ENCODE data around the gene RASSF1.

RASSF1 gene

GRCh38 chr3:50352781-50353180 is 12.1 kb upstream of the RASSF1 start:
- Histone ChIP-seq H3K4me1 (ENCODE audit: insufficient read depth, low read length, poor library complexity, severe bottlenecking) (peaks cover 53% of the 10 kb centered on the region), H3K4me3 (ENCODE audit: low read length, poor library complexity, severe bottlenecking) (no peak overlapping the region), H3K9ac (ENCODE audit: low read depth, low read length, poor library complexity, severe bottlenecking) (no peak overlapping the region), H4K20me1 (ENCODE audit: insufficient read depth, low read length, poor library complexity, severe bottlenecking) (peaks cover 33% of the 10 kb centered on the region), H3K36me3 (ENCODE audit: insufficient read depth, low read length) (peaks cover 16% of the 10 kb centered on the region; the same call in 1 of the 2 replicates), H3K9me2 (replicated peaks; ENCODE audit: low read depth, low read length) (no peaks in the 10 kb centered on the region), H2AFZ (ENCODE audit: low read length) (no peak overlapping the region), H3K27me3 (ENCODE audit: insufficient read depth, low read length, poor library complexity, severe bottlenecking) (no peaks in the 10 kb centered on the region), H3F3A (ENCODE audit: low read depth) (no peaks in the 10 kb centered on the region), H3K79me2 (ENCODE audit: insufficient read depth, low read length) (peaks cover 64% of the 10 kb centered on the region), H3K9me3 (ENCODE audit: insufficient read depth, low read depth, low read length) (no peaks in the 10 kb centered on the region), H3K4me2 (ENCODE audit: low read depth, low read length, poor library complexity, severe bottlenecking) (no peak overlapping the region)
- TF ChIP-seq EZH2phosphoT487 (IDR thresholded peaks at IDR 0.05; ENCODE audit: borderline replicate concordance) = no peak
- TF ChIP-seq, protein P1, sequence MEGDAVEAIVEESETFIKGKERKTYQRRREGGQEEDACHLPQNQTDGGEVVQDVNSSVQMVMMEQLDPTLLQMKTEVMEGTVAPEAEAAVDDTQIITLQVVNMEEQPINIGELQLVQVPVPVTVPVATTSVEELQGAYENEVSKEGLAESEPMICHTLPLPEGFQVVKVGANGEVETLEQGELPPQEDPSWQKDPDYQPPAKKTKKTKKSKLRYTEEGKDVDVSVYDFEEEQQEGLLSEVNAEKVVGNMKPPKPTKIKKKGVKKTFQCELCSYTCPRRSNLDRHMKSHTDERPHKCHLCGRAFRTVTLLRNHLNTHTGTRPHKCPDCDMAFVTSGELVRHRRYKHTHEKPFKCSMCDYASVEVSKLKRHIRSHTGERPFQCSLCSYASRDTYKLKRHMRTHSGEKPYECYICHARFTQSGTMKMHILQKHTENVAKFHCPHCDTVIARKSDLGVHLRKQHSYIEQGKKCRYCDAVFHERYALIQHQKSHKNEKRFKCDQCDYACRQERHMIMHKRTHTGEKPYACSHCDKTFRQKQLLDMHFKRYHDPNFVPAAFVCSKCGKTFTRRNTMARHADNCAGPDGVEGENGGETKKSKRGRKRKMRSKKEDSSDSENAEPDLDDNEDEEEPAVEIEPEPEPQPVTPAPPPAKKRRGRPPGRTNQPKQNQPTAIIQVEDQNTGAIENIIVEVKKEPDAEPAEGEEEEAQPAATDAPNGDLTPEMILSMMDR (conservative IDR thresholded peaks at IDR 0.05; ENCODE audit: low read length) = peak; percentile 52

- H3F3A ChIP-seq (ENCODE audit: low read depth) = peaks cover 2% of the 10 kb centered on the region; the same call in 1 of the 2 replicates
- H3K4me1 ChIP-seq (ENCODE audit: insufficient read depth, low read length, poor library complexity, severe bottlenecking) = peaks cover 41% of the 10 kb centered on the region
- H3K9me3 ChIP-seq (ENCODE audit: insufficient read depth, low read depth, low read length) = no peaks in the 10 kb centered on the region
- H3K9me2 ChIP-seq (replicated peaks; ENCODE audit: low read depth, low read length) = no peaks in the 10 kb centered on the region
- H4K20me1 ChIP-seq (ENCODE audit: insufficient read depth, low read length, poor library complexity, severe bottlenecking) = peaks cover 19% of the 10 kb centered on the region
- H3K4me2 ChIP-seq (ENCODE audit: low read depth, low read length, poor library complexity, severe bottlenecking) = peak overlapping the region; percentile 98
- peaks cover 51% of the 10 kb centered on the region for H3K79me2 ChIP-seq (ENCODE audit: insufficient read depth, low read length)
- H3K4me3 ChIP-seq (ENCODE audit: low read length, poor library complexity, severe bottlenecking) = peak overlapping the region; percentile 85
- H3K27me3 ChIP-seq (ENCODE audit: insufficient read depth, low read length, poor library complexity, severe bottlenecking) = no peaks in the 10 kb centered on the region
- no peak for TF ChIP-seq EZH2phosphoT487 (IDR thresholded peaks at IDR 0.05; ENCODE audit: borderline replicate concordance)
- TF ChIP-seq, protein P1 (conservative IDR thresholded peaks at IDR 0.05; ENCODE audit: low read length) = no peak
- H3K36me3 ChIP-seq (ENCODE audit: insufficient read depth, low read length) = peaks cover 16% of the 10 kb centered on the region; the same call in 1 of the 2 replicates
- peak overlapping the region; percentile 91 for H3K9ac ChIP-seq (ENCODE audit: low read depth, low read length, poor library complexity, severe bottlenecking)
- H2AFZ ChIP-seq (ENCODE audit: low read length) = no peak overlapping the region
Observed at GRCh38 chr3:50351323-50351697, 10.7 kb upstream of the RASSF1 start.

- H3K4me1 ChIP-seq (ENCODE audit: insufficient read depth, low read length, poor library complexity, severe bottlenecking) = peaks cover 36% of the 10 kb centered on the region
- H3K9me2 ChIP-seq (replicated peaks; ENCODE audit: low read depth, low read length) = no peaks in the 10 kb centered on the region
- peak within 1 kb of the TSS; percentile 85 for H3K4me3 ChIP-seq (ENCODE audit: low read length, poor library complexity, severe bottlenecking)
- H3K27me3 ChIP-seq (ENCODE audit: insufficient read depth, low read length, poor library complexity, severe bottlenecking) = no peaks in the 10 kb centered on the region
- peak within 1 kb of the TSS; percentile 91 for H3K9ac ChIP-seq (ENCODE audit: low read depth, low read length, poor library complexity, severe bottlenecking)
- H3F3A ChIP-seq (ENCODE audit: low read depth) = peaks cover 2% of the 10 kb centered on the region; the same call in 1 of the 2 replicates
- peaks cover 16% of the 10 kb centered on the region; the same call in 1 of the 2 replicates for H3K36me3 ChIP-seq (ENCODE audit: insufficient read depth, low read length)
- peaks cover 13% of the 10 kb centered on the region for H4K20me1 ChIP-seq (ENCODE audit: insufficient read depth, low read length, poor library complexity, severe bottlenecking)
- no peaks in the 10 kb centered on the region for H3K9me3 ChIP-seq (ENCODE audit: insufficient read depth, low read depth, low read length)
- peak within 1 kb of the TSS; percentile 98 for H3K4me2 ChIP-seq (ENCODE audit: low read depth, low read length, poor library complexity, severe bottlenecking)
- peaks cover 45% of the 10 kb centered on the region for H3K79me2 ChIP-seq (ENCODE audit: insufficient read depth, low read length)
- no peak for TF ChIP-seq EZH2phosphoT487 (IDR thresholded peaks at IDR 0.05; ENCODE audit: borderline replicate concordance)
- TF ChIP-seq, protein P1 (conservative IDR thresholded peaks at IDR 0.05; ENCODE audit: low read length) = no peak
- peak within 1 kb of the TSS; percentile 61 for H2AFZ ChIP-seq (ENCODE audit: low read length)
Observed at GRCh38 chr3:50350527-50351322, 10.1 kb upstream of the RASSF1 start, which contains the start of the genes CYB561D2 and NPRL2. TSS of gene CYB561D2 (plus strand) at chr3:50350862. CDS start at chr3:50351434, 572 bp downstream. TSS of gene NPRL2 (minus strand) at chr3:50350775. CDS start at chr3:50350652, 123 bp downstream.

Data from Loucy (cell line).